Measurements from ENCODE around the gene TEDC2. TPM values are rescaled to one million over a fixed set of nuclear protein-coding genes. Genes with fewer than 3 reads are reported as not detected.

The TEDC2 gene
- total and polyA plus RNA-seq, 5 donors from 2014 or later: 0.41 to 1.4 (median 0.67) TPM; not detected in 2

DNA sequence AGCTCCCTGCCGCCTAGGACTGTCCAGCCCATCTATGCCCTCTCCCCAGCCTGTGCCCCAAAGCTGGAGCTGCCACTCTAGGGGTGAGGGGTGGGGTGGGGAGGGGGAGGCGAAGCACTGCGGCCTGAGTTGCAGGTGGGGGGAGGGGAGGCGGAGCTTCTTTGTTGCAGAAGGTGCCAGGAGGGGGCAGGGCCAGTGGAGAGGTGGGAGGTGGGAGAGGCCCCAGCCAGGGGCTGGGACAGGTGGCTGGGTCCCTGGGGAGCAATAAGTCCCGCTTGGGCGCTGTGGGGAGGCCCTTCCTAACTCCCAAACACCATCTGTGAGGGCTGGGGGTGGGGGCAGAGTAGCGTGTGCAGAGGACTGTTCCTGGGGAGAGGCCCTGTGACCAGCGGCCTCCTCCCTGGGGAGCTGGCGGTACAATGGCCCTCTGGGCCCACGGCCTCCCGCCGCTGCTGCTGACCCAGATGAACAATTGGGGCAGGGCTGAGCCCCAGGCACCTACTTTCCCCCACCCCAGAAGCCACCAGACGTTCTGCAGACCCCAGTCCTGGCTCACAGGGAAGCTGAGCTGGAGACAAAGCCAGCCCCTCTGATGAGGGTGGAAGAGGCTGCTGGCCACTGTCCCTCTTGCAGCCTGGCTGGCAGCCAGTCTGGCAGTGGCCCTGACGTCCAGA, 9.0 kb downstream of the TEDC2 start:
- Histone ChIP-seq H3K4me1 (ENCODE audit: control insufficient read depth, insufficient read depth, low read length, poor library complexity, severe bottlenecking) (peaks cover 36% of the 10 kb centered on the region), H3K27ac (ENCODE audit: insufficient read depth, low read length, poor library complexity, severe bottlenecking) (no peak overlapping the region), H3K36me3 (ENCODE audit: control insufficient read depth, insufficient read depth, low read length) (no peaks in the 10 kb centered on the region), H3K9me3 (ENCODE audit: control insufficient read depth in 2 of 2, low read length in 2 of 2) (no peaks in the 10 kb centered on the region), H3K27me3 (ENCODE audit: control insufficient read depth, insufficient read depth, low read length) (peaks cover 12% of the 10 kb centered on the region), H3K4me3 (ENCODE audit: low read depth, low read length) (no peak overlapping the region)
- Mint-ChIP-seq H3K4me1 (peaks cover 0 to 18% (median 2%) of the 10 kb centered on the region in 4 donors), H3K4me3 (no peak overlapping the region), H3K27me3 (peaks cover 43% of the 10 kb centered on the region), H3K9me3 (no peaks in the 10 kb centered on the region), H3K36me3 (no peaks in the 10 kb centered on the region), H3K27ac (no peak overlapping the region)
- ATAC-seq (ENCODE audit: low read depth in 2 of 2): no peak
- DNase-seq: no peak

DNA sequence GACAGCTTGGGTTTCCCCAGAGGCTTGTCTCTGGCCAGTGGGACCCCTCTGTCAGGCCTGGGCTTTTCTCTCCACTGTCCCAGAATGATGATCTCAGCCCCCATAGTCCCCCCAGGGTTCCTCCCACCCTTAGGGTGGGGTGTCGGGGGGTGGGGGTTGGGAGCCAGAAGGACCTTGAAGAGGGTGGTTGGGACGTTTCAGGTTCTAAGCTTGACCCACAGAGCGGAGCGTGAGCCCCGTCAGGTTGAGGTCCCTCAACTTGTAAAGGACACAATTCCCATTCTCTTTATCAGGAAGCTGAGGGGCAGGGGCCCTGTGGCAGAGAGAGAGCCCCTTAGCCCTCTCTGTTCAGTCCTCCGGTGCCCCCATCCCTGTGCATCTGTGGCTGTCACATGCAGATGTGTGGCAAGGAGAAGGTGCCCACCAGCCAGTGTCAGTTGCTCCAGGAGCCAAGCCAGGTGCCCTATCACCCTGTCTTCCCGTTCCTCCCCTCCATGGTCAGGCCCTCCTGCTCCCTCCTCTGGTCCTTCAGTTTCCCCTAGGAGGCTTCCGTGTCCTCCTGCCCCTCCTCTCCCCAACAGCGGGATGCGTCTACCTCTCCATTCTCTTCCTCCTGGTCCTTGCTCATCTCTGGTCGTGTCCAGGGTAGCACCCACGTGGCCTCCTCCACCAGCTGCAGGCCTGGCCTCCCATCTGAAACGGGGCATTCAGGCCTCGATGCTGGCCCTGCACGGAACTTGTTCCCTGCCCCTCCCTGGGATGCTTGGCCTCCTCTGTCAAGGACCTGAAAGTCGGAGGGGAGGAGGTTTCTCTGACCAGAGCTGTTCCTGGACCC, 9.7 kb downstream of the TEDC2 start:
- Mint-ChIP-seq H3K4me3 (peak overlapping the region in 3 of 4 donors; percentile 39 to 61 (median 57)), H3K27ac (peak overlapping the region in 1 of 3 donors; percentile 26), H3K4me1 (peaks cover 0 to 18% (median 2%) of the 10 kb centered on the region in 4 donors), H3K27me3 (peaks cover 43% of the 10 kb centered on the region), H3K36me3 (no peaks in the 10 kb centered on the region), H3K9me3 (no peaks in the 10 kb centered on the region)
- ATAC-seq (ENCODE audit: low read depth in 2 of 2): no peak
- Histone ChIP-seq H3K36me3 (ENCODE audit: control insufficient read depth, insufficient read depth, low read length) (no peaks in the 10 kb centered on the region), H3K27me3 (ENCODE audit: control insufficient read depth, insufficient read depth, low read length) (peaks cover 12% of the 10 kb centered on the region), H3K4me1 (ENCODE audit: control insufficient read depth, insufficient read depth, low read length, poor library complexity, severe bottlenecking) (peaks cover 42% of the 10 kb centered on the region), H3K9me3 (ENCODE audit: control insufficient read depth in 2 of 2, low read length in 2 of 2) (no peaks in the 10 kb centered on the region), H3K27ac (ENCODE audit: insufficient read depth, low read length, poor library complexity, severe bottlenecking) (no peak overlapping the region), H3K4me3 (ENCODE audit: low read depth, low read length) (no peak overlapping the region)
- no peak for DNase-seq

DNA sequence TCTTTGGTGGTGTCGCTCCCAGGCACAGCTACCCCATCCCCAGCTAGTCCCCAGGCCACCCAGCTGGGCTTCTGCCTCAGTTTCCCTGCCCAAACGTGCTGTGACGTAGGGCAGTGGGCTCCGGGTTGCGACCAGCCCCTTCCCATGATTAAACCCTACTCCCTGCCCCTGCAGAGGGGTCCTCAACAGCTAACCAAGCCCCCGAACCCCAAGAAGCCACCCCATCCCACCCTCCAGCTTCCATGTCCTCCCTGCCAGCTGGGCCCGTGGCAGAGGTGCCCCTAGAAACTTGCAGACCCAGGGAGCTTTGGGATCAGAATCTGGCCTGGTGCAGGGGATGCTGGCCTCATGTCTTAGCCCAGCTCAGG, 10.3 kb downstream of the TEDC2 start:
- Histone ChIP-seq H3K27me3 (ENCODE audit: control insufficient read depth, insufficient read depth, low read length) (peaks cover 12% of the 10 kb centered on the region), H3K4me1 (ENCODE audit: control insufficient read depth, insufficient read depth, low read length, poor library complexity, severe bottlenecking) (peaks cover 44% of the 10 kb centered on the region), H3K27ac (ENCODE audit: insufficient read depth, low read length, poor library complexity, severe bottlenecking) (no peak overlapping the region), H3K36me3 (ENCODE audit: control insufficient read depth, insufficient read depth, low read length) (no peaks in the 10 kb centered on the region), H3K4me3 (ENCODE audit: low read depth, low read length) (no peak overlapping the region), H3K9me3 (ENCODE audit: control insufficient read depth in 2 of 2, low read length in 2 of 2) (no peaks in the 10 kb centered on the region)
- Mint-ChIP-seq H3K4me1 (peaks cover 0 to 18% (median 2%) of the 10 kb centered on the region in 4 donors), H3K9me3 (no peaks in the 10 kb centered on the region), H3K4me3 (peak overlapping the region in 2 of 4 donors; percentile 54 to 66), H3K27ac (no peak overlapping the region), H3K27me3 (peaks cover 41% of the 10 kb centered on the region), H3K36me3 (no peaks in the 10 kb centered on the region)
- ATAC-seq (ENCODE audit: low read depth in 2 of 2) (no peak), DNase-seq (no peak)

DNA sequence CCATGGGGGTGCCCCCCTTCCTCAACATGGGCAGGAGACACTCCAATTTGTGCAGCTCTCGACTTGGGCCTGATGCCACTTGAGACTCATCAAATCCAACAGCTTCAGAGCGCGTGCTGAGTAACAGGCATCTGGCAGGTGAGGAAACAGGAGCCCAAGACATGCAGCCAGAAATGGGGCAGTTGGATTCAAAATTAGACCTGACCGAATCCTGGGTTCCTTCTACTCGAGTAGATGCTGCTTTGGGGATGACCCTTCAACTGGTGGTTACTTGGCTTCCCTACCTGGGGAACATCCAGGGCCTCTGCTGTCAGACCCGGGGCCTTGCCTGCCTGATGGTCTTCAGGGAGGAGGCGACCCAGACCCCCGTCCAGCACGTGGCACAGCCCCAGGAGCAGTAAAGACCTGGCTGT, 10.7 kb downstream of the TEDC2 start:
- peaks cover 38% of the 10 kb centered on the region for H3K27me3 Mint-ChIP-seq
- H3K27ac Mint-ChIP-seq: no peak overlapping the region
- DNase-seq (no peak), ATAC-seq (ENCODE audit: low read depth in 2 of 2) (no peak)
- Histone ChIP-seq H3K4me1 (ENCODE audit: control insufficient read depth, insufficient read depth, low read length, poor library complexity, severe bottlenecking) (peaks cover 48% of the 10 kb centered on the region), H3K4me3 (ENCODE audit: low read depth, low read length) (no peak overlapping the region), H3K9me3 (ENCODE audit: control insufficient read depth in 2 of 2, low read length in 2 of 2) (no peaks in the 10 kb centered on the region), H3K27me3 (ENCODE audit: control insufficient read depth, insufficient read depth, low read length) (peaks cover 12% of the 10 kb centered on the region), H3K36me3 (ENCODE audit: control insufficient read depth, insufficient read depth, low read length) (no peaks in the 10 kb centered on the region), H3K27ac (ENCODE audit: insufficient read depth, low read length, poor library complexity, severe bottlenecking) (no peak overlapping the region)
- H3K36me3 Mint-ChIP-seq: no peaks in the 10 kb centered on the region
- peak overlapping the region in 1 of 4 donors; percentile 54 for H3K4me3 Mint-ChIP-seq
- peaks cover 0 to 18% (median 2%) of the 10 kb centered on the region in 4 donors for H3K4me1 Mint-ChIP-seq
- no peaks in the 10 kb centered on the region for H3K9me3 Mint-ChIP-seq

DNA sequence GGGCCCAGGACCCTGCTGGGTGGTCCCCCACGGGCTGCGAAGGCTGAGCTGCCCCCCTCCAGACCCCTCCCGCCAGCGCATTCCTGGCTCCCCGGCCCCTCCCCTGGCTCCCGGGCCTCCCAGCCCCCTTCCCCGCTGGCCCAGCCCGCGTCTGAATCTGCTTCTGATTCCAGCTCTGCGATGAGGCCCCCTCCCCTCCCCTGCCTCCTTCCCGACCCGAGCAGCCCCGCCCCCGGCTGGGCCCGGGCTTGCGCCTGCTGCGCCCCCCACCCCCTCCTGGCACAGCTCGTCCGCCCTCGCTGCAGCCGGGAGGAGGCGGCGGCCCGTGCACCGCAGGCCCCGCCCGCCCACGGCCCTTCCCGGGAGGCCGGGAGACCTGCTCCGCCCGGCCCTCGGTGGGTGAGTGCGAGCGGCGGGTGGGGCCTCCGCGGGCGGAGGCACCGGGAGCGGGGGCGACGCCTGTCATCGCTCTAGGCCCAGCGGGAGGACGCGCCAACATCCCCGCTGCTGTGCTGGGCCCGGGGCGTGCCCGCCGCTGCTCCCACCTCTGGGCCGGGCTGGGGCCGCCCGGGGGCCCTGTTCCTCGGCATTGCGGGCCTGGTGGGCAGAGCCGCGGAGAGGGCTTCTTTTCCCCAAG, 11.2 kb downstream of the TEDC2 start, which contains the start of gene NTN3:
TSS of gene NTN3 (plus strand) at position 282 of the 637 bp plus-strand sequence. CDS start 405 bp downstream, outside the sequence.
- Mint-ChIP-seq H3K4me1 (peaks cover 0 to 22% (median 3%) of the 10 kb centered on the region in 4 donors), H3K36me3 (no peaks in the 10 kb centered on the region), H3K9me3 (no peaks in the 10 kb centered on the region), H3K27ac (no peak within 1 kb of the TSS), H3K4me3 (peak within 1 kb of the TSS in 2 of 4 donors; percentile 54 to 66), H3K27me3 (peaks cover 38% of the 10 kb centered on the region)
- DNase-seq: no peak
- Histone ChIP-seq H3K4me1 (ENCODE audit: control insufficient read depth, insufficient read depth, low read length, poor library complexity, severe bottlenecking) (peaks cover 54% of the 10 kb centered on the region), H3K9me3 (ENCODE audit: control insufficient read depth in 2 of 2, low read length in 2 of 2) (no peaks in the 10 kb centered on the region), H3K36me3 (ENCODE audit: control insufficient read depth, insufficient read depth, low read length) (no peaks in the 10 kb centered on the region), H3K4me3 (ENCODE audit: low read depth, low read length) (no peak within 1 kb of the TSS), H3K27ac (ENCODE audit: insufficient read depth, low read length, poor library complexity, severe bottlenecking) (no peak within 1 kb of the TSS), H3K27me3 (ENCODE audit: control insufficient read depth, insufficient read depth, low read length) (peaks cover 12% of the 10 kb centered on the region)
- no peak for ATAC-seq (ENCODE audit: low read depth in 2 of 2)

DNA sequence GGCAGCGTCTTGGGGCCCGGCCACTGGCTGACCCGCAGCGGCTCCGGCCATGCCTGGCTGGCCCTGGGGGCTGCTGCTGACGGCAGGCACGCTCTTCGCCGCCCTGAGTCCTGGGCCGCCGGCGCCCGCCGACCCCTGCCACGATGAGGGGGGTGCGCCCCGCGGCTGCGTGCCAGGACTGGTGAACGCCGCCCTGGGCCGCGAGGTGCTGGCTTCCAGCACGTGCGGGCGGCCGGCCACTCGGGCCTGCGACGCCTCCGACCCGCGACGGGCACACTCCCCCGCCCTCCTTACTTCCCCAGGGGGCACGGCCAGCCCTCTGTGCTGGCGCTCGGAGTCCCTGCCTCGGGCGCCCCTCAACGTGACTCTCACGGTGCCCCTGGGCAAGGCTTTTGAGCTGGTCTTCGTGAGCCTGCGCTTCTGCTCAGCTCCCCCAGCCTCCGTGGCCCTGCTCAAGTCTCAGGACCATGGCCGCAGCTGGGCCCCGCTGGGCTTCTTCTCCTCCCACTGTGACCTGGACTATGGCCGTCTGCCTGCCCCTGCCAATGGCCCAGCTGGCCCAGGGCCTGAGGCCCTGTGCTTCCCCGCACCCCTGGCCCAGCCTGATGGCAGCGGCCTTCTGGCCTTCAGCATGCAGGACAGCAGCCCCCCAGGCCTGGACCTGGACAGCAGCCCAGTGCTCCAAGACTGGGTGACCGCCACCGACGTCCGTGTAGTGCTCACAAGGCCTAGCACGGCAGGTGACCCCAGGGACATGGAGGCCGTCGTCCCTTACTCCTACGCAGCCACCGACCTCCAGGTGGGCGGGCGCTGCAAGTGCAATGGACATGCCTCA, 12.0 kb downstream of the TEDC2 start:
- Histone ChIP-seq H3K4me3 (ENCODE audit: low read depth, low read length) (no peak overlapping the region), H3K36me3 (ENCODE audit: control insufficient read depth, insufficient read depth, low read length) (no peaks in the 10 kb centered on the region), H3K4me1 (ENCODE audit: control insufficient read depth, insufficient read depth, low read length, poor library complexity, severe bottlenecking) (peaks cover 60% of the 10 kb centered on the region), H3K9me3 (ENCODE audit: control insufficient read depth in 2 of 2, low read length in 2 of 2) (no peaks in the 10 kb centered on the region), H3K27me3 (ENCODE audit: control insufficient read depth, insufficient read depth, low read length) (peaks cover 12% of the 10 kb centered on the region), H3K27ac (ENCODE audit: insufficient read depth, low read length, poor library complexity, severe bottlenecking) (no peak overlapping the region)
- no peak for DNase-seq
- Mint-ChIP-seq H3K27me3 (peaks cover 38% of the 10 kb centered on the region), H3K9me3 (no peaks in the 10 kb centered on the region), H3K4me1 (peaks cover 0 to 28% (median 7%) of the 10 kb centered on the region in 4 donors), H3K36me3 (no peaks in the 10 kb centered on the region), H3K27ac (no peak overlapping the region), H3K4me3 (no peak overlapping the region)
- no peak for ATAC-seq (ENCODE audit: low read depth in 2 of 2)

DNA sequence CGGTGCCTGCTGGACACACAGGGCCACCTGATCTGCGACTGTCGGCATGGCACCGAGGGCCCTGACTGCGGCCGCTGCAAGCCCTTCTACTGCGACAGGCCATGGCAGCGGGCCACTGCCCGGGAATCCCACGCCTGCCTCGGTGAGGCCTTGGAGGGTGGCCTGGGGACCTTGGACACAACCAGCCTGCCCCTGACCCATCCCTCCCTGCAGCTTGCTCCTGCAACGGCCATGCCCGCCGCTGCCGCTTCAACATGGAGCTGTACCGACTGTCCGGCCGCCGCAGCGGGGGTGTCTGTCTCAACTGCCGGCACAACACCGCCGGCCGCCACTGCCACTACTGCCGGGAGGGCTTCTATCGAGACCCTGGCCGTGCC, 12.6 kb downstream of the TEDC2 start:
- H3K4me3 Mint-ChIP-seq: peak overlapping the region in 3 of 4 donors; percentile 39 to 88 (median 82)
- peaks cover 60% of the 10 kb centered on the region for H3K4me1 ChIP-seq (ENCODE audit: control insufficient read depth, insufficient read depth, low read length, poor library complexity, severe bottlenecking)
- H3K27ac Mint-ChIP-seq: no peak overlapping the region

More for the DNA sequence above, 12.6 kb downstream of the TEDC2 start:
- no peaks in the 10 kb centered on the region for H3K36me3 ChIP-seq (ENCODE audit: control insufficient read depth, insufficient read depth, low read length)
- DNase-seq (no peak), ATAC-seq (ENCODE audit: low read depth in 2 of 2) (no peak)
- H3K9me3 Mint-ChIP-seq: no peaks in the 10 kb centered on the region
- H3K4me3 ChIP-seq (ENCODE audit: low read depth, low read length): no peak overlapping the region
- no peaks in the 10 kb centered on the region for H3K9me3 ChIP-seq (ENCODE audit: control insufficient read depth in 2 of 2, low read length in 2 of 2)
- peaks cover 0 to 27% (median 8%) of the 10 kb centered on the region in 4 donors for H3K4me1 Mint-ChIP-seq
- no peaks in the 10 kb centered on the region for H3K36me3 Mint-ChIP-seq
- H3K27me3 Mint-ChIP-seq: peaks cover 34% of the 10 kb centered on the region
- H3K27me3 ChIP-seq (ENCODE audit: control insufficient read depth, insufficient read depth, low read length): peaks cover 12% of the 10 kb centered on the region
- no peak overlapping the region for H3K27ac ChIP-seq (ENCODE audit: insufficient read depth, low read length, poor library complexity, severe bottlenecking)
